Measurements from ENCODE around the gene PEX3.
A peak's percentile ranks its signal among the peaks of the same experiment; 100 is the strongest.
"Not testable (repeated sequence)": the region's sequence is repeated elsewhere in the genome, so short reads cannot be mapped to it uniquely, and the experiment has no call there.

The PEX3 gene, protein sequence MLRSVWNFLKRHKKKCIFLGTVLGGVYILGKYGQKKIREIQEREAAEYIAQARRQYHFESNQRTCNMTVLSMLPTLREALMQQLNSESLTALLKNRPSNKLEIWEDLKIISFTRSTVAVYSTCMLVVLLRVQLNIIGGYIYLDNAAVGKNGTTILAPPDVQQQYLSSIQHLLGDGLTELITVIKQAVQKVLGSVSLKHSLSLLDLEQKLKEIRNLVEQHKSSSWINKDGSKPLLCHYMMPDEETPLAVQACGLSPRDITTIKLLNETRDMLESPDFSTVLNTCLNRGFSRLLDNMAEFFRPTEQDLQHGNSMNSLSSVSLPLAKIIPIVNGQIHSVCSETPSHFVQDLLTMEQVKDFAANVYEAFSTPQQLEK

DNA sequence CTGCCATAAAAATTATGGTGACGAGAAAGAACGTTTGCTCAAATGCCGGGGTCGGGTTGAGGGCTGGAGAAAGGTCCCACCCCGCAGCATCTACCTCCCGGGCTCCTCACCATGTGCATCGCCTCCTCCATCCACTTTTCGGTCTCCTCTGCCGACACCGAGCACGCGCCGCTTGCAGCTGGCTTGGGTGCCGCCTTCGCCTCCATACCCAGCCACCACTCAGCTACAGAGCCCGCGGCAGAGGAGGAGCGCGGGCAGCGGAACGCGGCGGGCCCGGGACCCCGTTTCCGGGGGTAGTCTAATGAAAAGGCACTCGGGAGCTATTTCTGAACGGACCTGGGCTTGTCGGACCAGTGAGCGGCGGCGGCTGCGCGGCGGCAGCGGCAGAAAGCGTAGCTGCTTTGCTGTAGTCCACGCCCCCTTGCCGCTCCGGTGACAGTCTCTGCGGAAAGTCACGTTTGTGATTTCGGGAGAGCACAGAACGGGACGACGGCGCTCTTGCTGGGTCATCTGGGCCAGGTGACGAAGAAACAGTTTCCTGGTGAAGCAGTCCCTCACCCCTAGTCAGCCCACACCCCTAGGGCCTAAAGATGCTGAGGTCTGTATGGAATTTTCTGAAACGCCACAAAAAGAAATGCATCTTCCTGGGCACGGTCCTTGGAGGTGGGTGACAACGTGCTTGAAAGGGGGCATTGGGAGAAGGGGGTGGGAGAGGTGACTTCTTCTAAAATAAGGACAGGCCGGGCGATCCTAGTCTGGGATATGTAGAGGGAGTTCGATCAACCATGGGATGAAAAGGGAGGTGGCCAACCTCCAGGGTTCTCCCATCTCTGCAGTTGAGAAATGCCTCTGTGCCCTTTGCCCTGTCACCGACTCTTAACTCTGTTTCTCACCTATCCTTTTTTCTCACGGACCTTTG is at the start of gene PEX3, which contains the start of gene ADAT2:
Gene PEX3, plus strand, starts transcription at position 353 of the 919 bp plus-strand sequence. Its CDS starts 238 bp downstream, at position 591.
Gene ADAT2, minus strand, starts transcription at position 243 of the 919 bp plus-strand sequence. Its CDS starts 37 bp downstream, at position 206.
- peak; percentile 82 for DNase-seq

DNA sequence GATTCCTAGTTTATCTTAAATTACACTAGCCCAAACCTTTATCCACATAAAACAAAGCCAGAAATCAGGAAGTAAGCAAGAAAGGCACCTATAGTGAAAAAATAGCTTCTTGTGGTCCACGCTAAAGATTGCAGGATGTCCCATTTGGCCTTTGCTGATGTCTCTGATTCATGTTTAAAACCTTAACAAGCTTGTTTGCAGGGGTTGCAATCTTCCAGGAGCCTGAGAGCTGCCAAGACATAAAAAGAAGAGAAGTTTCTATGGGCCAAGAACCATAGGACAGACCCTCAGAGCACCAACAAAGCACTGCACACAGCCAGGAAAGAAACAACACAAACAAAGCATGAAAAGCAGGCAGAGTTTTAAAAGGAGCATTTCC is 49.5 kb upstream of the PEX3 start:
- DNase-seq: no peak

DNA sequence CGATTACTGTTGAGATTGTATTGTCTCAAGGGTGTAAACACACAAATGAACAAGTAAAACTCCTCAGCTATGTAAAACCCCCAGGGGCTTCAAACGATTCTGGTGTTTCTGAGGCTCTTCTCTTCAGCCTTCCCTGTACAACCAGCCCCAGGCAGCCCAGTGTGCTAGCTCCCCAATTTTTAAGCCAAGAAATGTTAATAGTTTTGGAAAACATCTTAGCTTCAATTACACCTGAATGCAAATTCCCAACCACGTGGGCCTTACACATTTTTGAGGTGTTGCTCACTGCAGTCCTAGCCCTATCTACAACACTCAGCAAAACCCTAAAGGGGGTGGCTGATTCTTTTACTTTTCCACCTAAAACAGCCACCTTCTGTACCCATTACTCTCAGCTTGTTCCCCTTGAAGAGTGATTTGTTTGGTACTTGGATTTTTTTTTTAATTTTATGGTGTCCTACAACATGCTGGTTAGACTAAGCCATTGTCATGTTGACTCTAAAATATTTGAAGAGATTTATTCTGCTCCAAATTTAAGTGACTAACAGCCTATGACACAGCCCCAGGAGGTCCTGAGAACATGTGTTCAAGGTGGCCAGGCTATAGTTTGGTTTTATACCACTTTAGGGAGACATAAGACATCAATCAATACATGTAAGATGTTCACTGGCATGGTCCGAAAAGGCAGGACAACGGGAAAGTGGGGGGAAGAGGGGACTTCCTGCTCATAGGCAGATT is 48.8 kb upstream of the PEX3 start:
- DNase-seq: no peak

DNA sequence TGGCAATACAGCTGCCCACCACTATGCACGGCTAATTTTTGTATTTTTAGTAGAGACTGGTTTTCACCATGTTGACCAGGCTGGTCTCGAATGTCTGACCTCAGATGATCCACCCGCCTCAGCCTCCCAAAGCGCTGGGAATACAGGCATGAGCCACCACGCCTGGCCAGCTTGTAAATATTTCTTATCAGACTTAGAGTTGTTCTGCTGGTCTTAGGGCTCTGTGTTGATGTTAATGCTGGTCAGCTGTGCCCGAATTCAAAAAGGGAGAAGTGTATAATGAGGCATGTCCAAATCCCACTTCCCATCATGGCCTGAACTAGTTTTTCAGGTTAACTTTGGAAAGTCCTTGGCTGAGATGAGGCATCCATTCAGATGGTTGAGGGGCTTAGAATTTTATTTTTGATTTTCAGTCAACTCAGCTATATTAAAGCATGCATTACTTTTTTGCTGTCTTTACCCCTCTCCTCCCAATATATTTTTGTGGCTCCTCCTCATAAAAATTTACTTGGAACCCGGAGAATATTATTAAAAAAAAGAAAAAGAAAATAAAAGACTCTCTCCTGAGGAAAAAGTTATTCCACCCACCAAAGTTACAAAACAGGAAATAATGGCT is 47.8 kb upstream of the PEX3 start:
- no peak for DNase-seq

DNA sequence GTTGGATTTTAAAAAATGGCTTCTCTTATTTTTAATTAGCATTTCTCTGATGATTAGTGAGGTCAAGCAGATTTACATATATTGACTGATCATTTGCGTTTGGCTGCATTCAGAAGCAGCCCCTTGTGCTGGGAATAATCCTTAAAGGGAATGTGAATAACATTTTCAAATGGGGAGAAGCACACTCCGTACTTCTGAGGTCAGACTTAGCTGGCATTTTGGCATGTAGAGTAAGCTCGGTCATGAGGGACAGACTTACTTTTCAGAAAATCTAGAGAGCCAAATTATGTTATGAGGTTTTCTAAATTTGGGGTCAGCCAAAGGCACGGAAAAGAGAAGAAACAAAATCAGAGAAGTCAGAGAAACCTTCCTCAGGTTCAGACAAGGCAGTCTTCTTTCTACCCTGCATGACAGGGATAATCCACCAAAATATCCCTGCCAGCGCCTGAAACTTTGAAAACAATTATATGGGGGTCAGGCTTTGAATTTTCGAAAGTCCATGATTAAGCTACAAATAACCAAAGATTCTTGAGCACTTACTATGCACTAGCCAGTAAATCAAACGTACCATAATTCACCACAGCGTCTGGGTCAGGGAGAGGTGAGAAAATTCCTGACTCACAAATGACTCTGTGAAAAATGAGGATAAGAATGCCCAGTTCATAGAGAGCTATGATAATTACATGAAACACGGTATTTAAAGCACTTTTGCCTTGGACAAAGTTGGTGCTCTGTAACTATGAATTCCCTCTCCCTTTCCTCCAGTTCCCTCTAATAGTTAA is 45.0 kb upstream of the PEX3 start:
- no peak for DNase-seq

DNA sequence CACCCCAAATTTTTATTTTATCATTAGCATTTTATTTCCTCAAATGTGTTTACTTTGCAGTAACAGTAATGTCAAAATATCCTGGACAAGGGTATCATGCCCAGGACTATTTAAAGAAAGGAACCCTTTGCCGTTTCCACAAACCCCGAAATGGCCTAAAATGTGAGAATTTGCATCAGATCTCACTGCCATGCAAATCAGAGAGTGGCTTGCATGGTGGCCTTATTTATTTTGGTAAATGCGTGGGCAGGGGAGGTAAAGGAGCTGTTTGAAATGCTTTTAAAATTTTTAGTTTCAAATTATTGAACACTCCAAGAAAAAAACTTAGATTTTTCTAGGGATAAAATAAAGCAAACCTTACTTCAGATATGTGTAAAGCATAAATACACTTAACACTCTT is 43.9 kb upstream of the PEX3 start:
- DNase-seq: no peak

DNA sequence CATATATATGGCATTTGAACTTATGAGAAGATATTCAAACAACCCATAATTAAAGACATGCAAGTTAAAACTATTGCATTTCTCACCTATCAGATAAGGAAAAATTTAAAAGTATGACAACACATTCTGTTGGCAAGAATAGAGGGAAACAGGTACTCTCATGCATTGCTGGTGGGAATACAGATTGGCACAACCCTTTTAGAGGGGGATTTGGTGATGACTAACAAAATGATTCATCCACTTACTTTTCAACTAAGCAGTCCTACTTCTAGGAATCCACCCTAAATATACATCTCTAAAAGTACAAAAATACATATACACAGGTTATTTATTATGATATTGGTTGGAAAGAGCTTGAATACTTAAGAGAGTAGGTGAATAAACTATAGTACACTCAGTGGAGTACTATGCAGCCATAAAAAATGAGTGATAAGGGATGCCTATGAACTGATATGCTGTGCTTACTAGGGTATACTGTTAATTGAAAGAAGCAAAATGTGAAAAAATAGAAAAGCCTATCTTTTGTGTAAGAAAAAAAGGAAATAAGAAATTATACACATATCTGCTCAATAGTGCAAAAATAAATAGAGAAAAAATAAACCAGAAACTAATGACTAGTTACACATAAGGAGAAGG is 42.3 kb upstream of the PEX3 start:
- no peak for DNase-seq

DNA sequence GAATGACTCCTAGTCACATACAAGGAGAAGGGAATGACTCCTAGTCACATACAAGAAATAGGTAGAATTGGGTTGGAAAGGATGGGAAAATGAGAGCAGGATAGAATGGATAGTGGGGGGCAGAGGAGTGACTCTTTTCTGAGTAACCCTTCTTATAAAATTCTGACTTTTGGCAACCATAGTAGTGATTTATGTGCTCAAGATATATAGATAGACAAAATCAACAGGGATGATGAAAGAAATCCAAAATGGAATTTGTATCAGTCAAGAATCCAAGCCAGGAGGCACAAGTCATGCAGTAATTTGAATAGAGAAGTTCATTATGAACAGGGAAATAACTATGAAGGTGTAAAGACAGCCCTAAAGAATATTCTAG is 41.8 kb upstream of the PEX3 start:
- DNase-seq: no peak

DNA sequence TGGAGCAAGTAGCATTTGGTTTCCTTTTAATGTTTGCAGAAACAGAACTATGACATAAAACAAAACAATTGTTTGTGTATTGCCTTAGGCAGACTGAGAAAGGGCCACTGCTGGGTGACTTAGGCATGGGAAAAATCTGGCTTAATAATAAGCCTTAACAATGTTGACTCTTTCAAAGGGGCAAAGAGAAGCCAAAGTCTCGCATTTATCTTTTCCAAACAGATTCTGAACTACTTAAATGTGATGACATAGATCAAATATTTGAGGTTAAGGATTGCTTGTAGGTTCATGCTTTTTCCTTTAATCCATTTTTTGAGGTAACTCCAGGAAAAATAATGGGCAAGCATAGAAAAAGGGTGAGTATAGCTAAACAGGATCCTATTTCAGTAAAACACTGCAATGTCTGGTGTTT is 39.7 kb upstream of the PEX3 start:
- DNase-seq: no peak

DNA sequence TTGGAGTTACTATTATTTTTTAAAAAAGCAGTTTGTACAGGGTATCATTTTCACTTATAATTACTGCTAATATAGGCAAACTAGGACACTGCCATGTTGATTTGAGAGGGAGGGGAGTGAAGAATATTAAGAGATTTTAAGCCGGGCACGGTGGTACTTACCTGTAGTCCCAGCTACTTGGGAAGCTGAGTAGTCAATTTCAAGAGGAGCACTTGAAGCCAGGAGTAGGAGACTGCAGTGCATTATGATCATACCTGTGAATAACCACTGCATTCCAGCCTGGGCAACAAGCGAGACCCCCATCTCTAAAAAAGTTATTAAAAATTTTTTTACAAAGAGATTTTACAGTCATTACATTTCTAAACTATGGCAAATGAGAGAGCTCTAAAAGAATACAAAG is 35.8 kb upstream of the PEX3 start:
- DNase-seq: no peak

DNA sequence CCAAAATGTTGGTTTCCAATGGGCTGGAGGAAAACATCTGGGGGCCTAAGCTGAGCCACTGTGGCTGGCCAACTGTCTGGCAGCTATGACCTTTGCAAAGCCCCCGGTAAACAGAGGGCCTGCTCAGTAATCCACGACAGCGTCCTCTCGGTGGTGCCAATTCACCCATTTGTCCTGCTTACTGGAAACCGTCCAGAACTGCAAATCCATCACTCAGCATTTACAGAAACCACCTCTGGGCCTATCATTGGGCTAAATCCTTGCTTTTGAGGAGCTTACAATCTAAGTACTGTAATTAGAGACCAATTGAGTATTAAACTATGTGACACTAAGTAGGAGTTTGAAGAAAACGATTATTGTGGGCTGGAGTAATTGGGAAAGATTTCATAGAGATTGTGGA is 31.1 kb upstream of the PEX3 start:
- DNase-seq: no peak

DNA sequence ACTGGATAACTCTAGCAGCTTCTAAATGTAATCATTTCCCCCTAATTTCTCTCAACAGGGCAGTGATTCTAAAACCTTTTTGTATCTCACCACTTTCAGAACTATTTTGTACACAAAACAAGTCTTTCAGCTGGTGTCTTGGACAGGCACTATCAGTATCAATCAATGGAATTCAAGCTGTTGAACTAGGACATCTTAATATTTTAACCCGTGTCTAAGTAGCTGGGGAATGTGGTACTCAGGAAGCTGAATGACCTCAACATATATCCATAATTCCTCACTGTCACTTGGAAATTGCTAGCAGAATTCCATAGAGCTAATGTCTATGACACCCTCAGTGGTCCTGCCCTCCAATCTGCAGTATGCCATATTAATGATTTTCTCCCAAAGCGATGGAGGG is 24.6 kb upstream of the PEX3 start:
- no peak for DNase-seq

DNA sequence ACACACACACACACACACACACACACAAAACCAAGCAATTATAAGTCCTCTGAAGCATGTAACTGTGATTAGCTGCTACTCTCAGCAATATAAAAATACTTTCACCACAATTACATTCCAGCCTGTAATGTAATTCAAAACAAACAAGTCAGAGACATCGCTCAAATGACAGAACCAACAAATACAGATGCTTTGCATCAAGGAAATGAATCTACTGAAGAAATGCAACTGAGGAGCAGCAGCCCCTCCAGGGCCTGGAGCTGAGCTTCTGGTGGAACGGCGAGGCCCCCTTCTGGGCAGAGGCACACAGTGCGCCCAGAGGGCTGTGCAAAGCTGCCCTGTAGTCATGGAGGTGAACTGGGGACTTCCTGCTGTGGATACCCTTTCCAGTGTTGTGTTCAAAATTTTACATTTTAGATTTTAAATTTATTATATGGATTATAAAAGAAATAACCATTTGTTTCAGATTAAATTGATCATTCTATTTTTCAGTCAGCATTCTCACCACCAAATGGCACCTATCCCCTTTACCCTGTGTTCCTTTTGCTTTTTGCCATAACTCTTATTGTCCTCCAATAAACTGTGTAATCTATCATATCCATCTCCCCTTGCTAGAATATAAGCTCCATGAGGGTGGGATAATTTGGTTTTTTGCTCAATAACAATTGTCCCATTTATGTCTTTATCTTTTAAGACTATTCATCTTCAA is 23.3 kb upstream of the PEX3 start:
- DNase-seq: peak; percentile 20

DNA sequence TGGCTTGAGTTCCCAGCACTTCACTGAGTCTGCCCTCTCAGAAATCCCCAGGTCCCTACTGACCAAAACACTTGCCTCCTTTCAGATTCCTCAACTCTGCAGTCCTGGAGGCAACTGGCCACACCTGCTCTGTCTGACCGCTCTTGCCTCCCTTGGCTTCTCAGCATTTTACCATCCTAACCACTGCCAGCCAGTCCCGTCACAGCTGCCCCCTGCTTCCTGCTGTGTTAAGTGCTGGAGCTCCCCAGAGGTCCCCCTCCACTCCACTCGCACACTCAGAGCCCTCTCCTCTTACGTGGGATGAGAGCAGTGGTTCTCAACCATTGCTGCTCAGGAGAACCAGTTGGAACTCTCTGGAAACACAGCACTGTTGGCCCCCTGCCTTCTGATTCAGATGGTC is 20.6 kb upstream of the PEX3 start:
- DNase-seq: no peak

DNA sequence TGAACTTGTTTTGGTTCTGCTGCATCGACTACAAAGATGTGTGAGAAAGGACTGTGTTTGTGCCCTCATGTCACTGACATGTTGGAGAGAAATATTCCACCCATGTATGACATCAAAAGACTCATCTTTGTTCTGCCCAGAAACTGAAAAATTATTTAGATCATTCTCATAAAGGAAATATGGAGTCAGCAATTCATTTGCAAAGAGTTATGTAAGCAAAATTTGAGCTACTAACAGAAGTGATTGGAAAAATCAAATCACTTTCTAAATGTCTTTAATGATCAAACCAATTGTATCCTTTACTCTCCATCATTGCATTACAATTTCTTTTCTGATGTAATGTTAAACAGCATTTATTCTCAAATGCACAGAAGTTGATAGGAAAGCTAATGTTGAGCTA is 19.4 kb upstream of the PEX3 start:
- no peak for DNase-seq

DNA sequence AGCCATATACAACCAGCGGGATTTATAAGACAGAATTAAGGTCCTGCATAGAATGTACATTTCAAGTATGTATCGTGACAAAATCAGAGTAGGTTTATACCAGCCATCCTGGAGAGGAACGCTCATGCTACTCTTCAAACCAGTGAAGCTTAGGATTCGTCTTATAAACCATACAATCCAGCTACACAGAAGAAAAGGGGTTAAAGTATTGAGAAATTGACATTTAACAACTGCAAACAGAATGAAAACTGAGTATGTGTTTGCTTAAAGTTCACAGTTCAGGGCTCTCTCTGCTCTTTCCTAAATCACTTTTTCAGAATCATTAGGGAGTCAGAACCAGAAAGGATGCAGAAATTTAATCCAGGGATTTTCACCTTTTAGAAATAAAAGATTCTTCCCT is 18.0 kb upstream of the PEX3 start:
- no peak for DNase-seq

DNA sequence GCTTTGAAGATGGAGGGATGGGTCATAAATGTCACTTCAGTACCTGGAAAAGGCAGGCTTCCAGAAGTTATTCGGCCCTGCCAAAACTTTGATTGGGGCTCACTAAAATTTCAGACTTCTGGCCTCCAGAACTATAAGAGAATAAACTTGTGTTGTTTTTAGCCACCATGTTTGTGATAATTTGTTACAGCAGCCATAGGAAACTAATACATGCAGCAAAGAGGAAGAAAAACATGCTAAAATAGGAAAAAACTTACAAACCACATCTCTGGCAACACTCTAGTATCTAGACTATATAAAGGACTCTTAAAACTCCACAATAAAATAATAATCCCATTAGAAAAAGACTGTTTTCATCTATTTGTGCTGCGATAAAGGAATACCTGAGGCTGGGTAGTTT is 9.6 kb upstream of the PEX3 start:
- DNase-seq: no peak

DNA sequence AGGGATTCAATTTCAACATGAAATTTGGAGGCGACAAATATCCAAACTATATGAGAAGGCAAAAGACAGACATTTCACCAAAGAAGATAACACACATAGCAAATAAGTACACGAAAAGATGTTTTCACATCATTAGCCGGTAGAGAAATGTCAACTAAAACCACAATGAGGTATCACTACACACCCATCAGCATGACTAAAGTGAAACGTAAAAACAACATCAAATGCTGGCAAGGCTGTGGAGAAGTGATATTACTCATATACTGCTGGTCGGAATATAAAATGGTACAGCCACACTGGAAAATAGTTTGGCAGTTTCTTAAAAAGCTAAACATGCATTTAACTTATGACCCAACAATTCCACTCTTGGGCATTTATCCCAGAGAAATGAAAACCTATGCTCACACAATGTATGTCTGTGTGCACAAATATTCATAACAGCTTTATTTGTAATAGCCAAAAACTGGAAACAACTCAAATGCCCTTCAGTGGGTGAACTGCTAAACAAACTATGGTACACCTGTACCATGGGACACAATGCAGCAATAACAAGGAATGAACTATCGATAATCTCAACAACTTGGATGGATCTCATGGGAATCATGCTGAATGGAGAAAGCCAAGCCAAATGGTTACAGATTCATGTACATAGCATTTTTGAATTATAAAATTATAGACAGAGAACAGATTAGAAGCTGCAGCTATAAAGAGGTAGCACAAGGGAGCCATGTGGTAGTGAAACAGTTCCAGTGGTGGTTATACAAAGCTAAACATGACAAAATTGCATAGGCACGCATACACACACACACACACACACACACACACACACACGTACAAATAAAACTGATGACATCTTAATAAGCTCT is 8.7 kb upstream of the PEX3 start:
- DNase-seq: no peak

DNA sequence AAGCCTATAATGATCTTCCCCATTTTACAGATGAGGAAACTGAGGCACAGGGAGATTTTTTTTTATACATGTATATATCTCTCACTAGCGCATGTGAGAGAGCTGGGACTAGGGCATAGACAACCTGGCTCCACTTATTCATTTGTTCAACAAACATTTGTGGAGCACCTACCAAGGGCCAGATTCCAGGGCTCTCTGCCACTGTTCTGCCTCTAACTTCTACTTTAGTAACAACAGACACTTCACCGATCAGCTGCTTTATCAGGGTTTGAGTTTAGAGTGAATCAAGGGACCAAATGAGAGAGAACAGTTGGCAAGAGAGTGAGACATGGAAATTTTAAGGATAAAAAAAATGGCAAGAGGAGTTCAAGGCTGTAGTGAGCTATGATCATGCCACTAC is 7.5 kb upstream of the PEX3 start:
- DNase-seq: no peak

DNA sequence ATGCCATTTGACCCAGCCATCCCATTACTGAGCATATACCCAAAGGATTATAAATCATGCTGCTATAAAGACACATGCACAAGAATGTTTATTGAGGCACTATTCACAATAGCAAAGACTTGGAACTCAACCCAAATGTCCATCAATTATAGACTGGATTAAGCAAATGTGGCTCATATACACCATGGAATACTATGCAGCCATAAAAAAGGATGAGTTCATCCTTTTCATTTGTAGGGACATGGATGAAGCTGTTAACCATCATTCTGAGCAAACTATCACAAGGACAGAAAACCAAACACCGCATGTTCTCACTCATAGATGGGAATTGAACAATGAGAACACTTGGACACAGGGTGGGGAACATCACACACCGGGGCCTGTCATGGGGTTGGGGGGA is 2.7 kb upstream of the PEX3 start:
- DNase-seq: not testable (repeated sequence)
